Measurements from ENCODE around the gene IFNLR1.

- TF ChIP-seq CTCF (IDR thresholded peaks at IDR 0.05; ENCODE audit: poor library complexity) = no peak
- TF ChIP-seq EZH2 (IDR thresholded peaks at IDR 0.05; ENCODE audit: borderline replicate concordance) = no peak
- no peak for TF ChIP-seq EZH2phosphoT487 (IDR thresholded peaks at IDR 0.05; ENCODE audit: low read depth, severe bottlenecking, unreplicated experiment)
Measured at GRCh38 chr1:24202556-24202955, 15.5 kb upstream of the IFNLR1 start.
